Retina (tissue), 1 donor: ENCODE data around the gene FLCN.

Experiments used
- DNase-seq: peaks from one replicate; pipeline ENCODE4 v3.0.0-alpha.2; 2016

FLCN gene

DNA sequence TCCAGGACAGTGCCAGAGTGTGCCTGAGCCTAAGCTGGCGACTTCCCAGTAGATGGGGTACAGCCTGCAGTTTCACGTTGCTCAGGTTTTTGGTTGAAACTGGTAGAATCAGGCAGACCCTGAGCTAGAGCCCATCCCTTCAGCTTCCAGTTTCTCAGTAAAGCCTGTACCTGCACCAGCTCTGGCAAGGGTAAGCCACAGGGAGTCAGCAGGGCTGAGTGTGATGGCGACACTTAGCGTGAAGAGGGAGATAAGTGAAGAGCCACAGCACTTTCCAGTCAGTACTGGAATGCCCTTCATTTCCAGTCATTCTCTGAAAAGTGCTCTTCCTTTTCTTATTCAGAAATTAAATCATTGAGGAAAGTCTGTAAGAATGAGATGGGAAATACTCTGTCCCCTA, 53.2 kb downstream of the FLCN start:
- DNase-seq = no peak

DNA sequence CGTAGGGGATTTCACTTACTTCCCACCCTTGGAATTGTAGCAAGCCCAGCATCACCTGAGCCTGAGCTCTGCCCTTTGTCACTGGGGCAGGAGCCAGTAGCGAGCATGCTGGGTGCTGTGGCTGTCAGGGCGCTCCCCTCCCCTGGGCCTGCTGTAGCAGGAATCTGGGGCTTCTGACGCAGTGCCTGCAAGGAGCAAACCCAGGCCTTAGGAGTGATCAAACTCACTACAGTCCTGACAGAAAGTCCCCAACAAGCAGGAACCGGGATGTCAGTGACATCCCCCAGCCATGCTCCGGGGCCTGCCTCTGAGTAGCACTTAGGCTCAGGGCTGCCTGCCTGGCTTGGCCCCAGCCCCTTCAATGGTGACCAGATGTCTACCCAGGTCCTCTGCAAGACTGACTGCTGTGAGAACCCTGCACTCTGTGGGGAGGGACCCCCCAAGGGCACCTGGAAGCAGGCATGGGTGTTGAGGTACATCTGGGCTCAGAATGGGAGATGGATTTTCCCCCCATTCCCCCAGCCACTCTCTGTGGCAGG, 54.3 kb downstream of the FLCN start:
- DNase-seq = no peak

DNA sequence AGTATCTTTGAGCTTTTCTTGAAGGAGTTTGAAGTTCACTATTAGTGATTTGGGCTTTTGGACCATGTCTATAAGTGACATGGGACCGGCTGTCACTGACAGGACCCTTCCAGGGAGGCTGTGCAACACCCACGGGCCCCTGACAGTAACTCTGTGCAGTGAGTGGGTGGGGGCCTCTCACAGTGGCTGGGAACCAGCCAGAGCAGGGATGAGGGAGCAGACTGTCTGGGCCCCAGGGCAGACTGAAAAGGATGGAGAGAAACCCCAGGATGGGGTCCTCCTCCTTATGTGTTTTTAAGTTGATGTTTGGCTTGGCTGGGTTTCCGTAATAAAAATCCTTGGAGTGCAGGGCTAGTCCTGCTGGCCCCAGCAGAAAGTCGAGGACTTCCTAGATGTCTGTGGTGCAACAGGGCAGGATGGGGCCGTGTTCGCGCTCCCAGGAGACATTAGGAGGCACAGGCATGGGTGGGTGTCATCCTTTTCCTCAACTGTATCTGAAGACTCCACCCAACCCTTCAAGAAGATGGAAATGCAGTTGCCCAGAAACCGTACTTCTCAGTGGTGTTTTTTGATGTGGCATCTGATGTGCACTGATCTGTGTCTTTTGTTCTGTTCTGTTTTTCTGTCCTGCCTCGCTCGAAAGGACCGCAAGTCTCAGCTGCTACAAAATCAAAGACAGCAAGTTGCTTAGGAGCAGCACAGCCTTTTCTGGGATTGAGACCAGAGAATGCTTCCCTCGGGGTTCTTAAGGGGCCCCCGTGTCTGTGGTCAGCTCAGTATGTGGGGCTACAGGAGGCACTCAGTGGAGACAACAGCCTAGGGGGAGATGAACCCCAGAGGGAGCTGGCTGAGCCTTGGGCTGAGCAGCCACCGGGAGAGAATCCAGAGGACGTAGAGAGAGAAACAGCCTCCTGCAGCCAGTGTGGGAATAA, 55.0 kb downstream of the FLCN start:
- no peak for DNase-seq

DNA sequence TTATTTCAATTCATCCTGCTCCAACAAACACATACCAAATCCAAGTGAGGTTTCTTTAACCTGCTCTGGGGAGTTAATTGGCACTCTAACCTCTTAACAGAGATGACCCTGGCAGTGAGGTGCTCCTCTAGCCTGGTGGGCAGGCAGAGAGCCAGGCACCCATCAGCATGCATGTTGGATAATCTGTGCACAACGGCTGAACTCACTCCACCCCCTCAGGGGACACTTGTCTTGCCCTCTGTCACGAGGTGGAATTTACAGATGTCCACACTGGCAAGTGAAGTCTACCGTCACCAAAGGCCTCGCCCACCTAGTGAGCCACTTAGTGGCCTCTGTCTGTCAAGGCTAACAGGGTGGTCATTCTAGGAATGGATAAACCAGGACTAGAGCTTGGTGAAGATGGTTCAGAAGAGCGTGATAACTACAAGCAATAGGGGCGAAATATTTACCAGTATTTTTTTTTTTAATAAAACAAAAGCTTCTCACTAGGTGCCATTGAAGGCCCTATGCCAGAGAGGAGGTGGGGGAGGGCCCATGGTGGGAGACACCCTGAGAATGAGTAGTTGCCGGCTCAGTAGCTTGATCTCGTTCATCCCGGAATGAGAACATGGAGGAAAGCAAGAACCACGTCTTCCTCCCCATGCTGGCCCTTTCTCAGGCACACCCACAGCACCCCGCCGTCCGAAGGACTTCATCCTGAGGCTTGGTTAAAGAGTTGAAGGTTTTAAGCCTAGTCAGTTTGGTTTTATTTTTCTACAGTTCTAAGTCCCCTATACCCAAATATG, 56.0 kb downstream of the FLCN start:
- DNase-seq = no peak

DNA sequence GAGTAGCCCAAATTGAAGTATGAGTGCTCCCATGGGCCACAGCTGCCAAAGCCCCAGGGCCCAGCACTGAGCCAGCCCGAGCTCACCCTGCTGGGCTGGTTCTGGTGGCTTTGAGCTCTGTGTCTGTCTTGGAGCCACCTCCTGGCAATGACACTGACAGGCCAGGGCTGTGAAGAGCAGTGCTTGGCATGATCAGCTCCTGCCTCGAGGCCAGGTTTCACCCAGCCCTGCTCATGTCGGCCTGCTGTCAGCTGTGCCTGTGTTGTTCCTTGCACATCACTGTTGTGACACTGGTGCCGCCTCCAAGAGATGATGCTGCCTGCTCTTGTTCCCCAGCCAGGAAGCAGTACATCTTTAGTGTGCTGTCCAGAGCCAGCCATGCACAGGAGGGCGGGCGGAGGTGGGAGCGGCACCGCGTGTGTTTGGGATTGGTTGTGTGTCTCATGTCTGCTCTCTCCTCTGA, 56.8 kb downstream of the FLCN start:
- no peak for DNase-seq

DNA sequence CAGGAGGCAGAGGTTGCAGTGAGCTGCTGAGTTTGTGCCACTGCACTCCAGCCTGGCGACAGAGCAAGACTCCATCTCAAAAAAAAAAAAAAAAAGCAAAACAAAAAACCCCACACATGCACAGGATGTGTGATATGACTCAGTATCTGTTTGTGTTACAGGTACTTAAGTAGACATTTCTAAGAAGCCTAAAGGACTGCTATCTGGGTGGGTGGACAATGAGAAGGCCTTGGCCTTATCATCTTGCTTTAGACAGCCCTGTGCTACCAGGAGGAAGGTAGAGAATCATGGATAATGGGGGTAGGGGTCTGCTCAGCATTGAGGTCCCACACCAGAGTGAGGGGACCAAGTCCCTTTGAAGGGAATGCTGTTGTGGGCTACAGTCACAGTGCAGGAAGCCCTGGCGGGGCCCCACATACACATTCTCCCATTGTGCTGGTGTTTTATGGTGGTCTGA, 57.6 kb downstream of the FLCN start:
- DNase-seq = no peak

DNA sequence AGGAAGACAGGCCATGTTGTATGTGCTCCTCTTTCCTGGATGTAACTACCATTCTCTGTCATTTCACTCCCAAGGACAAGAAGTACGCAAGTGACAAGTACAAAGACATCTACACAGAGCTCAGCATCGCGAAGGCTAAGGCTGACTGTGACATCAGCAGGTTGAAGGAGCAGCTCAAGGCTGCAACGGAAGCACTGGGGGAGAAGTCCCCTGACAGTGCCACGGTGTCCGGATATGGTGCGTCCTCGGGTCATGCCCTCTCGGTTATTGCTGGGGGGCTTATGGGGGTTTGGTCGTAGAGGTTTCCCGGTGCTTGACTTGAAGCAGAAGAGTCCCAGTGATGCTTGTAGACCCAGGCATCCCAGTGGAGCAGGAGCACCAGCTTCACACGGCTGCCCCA, 59.8 kb downstream of the FLCN start:
- no peak for DNase-seq

DNA sequence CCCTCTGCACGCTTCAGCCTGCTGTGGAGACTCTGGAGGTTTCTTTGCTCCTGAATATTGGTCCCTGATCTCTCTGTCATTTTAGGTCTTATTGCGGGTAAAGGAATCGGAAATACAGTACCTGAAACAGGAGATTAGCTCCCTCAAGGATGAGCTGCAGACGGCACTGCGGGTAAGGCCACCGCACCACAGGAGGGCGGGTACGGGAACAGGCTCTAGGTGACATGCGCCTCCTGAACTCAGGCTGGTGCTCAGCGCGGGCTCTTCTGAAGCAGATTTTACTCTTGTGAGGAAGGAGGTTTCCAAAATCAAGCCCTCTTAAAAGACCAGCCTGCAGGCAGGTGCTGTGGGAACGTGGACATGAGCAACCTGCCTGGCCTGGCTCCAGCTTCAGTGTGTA, 60.6 kb downstream of the FLCN start:
- no peak for DNase-seq

DNA sequence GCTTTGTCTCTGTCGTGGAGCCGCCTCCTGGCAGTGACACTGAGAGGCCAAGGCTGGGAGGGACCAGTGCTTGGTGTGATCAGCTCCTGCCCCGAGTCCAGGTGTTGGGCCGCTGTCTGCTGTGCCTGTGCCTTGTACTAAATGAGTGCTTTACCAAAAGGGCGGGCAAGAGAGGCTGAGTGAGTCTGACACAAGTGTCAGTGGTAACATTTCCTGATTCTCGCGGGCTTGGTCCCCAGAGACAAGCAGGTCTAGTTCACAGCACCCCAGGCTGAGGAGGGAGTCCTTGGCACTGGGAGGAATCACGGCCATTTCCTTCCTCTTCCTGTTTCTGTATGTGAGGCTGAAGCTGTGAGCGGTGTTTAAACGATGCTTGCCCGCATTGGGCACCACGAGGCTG, 61.1 kb downstream of the FLCN start:
- DNase-seq = no peak

DNA sequence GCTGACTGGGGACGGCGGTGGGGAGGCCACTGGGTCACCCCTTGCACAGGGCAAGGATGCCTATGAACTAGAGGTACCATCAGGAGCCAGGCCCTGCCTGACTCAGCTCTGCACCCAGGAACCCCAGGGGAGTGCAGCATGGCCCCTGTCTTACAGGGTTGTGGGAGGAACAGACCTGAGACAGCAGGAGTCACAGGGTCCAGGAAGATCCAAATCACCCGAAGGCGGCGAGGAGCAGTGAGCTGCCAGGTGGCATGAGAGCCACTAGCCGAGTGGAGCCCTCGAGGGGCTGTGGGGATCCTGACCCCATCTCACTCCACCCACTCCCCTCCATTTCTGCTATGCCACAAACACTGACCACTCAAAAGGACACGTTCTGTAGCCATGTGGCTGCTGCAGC, 61.6 kb downstream of the FLCN start:
- DNase-seq = no peak

DNA sequence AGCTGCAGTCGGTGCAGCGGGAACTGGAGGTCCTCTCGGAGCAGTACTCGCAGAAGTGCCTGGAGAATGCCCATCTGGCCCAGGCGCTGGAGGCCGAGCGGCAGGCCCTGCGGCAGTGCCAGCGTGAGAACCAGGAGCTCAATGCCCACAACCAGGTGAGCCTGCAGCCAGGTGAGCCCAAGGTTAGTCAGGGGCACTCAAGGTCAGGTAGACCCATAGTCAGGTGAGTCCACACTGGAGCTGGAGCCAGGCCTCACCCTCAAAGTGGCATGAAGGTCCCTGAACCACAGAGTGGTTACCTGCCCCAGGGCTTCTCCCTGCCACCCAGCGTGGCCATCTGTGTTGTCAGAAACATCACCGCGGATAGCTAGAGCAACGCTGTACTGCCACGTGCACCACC, 63.0 kb downstream of the FLCN start:
- DNase-seq = no peak

DNA sequence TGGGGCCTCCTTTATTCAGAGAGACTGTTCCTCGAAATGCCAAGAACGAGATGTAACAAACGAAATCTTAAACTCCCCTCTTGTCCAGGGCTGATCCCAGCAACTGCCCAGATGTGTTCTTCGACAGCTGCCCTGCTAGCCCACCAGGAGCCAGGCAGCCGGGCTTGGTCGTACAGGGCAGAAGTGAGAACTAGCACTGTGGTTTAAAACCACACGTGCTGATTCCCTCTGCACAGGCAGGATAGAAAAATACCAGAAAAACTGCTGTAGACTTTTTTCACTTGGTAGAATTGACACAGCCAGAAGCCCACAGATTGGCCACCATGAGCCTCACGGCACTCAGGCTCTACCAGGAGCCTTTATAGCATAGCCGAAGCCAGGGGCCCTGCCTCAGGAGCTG, 64.0 kb downstream of the FLCN start:
- no peak for DNase-seq

DNA sequence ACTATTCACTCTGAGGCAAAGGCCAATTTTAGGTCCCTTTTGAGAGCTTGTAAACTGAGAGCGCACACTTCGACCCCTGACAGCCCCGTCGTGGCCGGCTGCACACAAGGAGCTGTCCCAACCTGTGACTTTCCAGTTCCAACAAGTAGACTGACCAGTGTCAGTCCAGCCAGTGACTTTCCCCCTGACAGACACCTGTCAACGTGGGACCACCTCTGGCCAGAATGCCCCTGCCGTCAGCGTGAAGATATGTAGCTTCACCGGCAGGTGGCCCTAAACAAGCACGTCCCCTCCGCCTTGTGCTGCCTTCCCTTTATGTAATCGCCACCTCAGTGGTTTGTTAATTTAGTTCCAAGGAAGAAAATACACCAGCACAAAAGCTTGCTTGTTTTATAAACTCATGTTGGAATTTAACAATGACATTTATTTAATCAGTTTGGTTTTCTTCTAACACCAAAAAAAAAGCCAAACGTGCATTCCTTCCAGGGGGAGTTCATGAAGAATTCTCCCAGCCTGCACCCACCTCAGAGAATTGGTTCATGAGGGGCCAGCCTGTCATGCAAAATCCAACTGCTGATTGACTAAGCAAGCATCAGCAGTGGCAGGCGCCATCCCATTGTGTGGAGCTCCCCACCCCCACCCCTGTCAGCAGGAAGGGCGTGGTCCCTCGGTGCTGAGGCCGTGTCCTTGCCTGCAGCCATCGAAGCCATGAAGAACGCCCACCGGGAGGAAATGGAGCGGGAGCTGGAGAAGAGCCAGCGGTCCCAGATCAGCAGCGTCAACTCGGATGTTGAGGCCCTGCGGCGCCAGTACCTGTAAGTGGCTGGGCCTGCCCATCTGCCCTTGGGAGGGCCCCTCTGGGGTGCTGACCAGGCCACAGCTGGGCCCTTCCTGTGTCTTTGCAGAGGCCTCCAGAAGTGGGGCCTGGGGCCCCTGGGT, 64.7 kb downstream of the FLCN start:
- no peak for DNase-seq

DNA sequence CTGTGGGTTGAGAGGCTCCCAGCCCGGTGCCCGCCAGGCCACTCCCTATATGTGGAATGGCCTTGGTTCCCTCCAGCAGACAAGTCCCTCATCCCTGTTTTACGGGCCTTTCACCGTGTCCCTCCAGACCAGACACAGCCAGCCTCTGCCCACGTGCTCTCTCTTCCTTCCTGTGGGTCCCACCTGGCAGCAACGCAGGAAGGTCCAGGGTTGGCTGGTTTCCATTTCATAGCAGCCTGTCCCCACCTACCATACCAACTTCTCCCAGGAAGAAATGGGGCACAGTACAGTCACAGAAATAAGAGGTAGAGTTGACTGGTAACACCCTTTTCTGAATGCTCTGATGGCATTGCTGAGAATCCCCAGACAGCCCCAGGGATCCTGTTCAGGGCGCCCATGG, 65.8 kb downstream of the FLCN start:
- DNase-seq = no peak

DNA sequence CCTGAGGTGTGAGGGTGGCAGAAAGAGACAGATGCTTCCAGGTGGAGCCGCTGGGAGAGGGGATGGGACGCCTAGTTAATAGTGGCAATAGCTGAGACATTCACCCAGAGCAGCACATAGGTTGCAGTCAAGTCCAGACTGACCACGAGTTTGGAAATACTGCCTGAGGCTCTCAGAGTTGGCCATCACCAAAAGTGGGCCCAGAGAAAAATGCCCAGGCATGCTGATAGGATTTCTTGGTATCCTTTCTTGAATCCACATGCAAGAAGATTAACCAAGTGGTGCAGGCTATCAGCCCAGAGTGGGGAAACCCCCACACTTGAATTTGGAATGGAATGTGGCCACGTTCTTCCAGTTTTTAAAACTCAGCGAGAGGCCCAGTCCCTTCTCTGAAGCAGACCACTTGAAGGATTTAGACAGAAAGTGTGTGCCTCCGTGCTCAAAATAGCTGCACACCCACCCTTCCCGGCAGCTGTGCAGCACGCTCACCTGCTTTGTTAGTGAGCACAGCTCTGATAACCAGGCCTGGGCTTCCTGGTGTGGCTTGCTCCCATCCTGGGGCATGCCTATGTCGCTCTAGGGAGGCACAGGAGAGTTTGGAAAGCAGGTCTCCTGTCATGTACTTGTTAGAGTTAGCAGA, 66.5 kb downstream of the FLCN start:
- no peak for DNase-seq

DNA sequence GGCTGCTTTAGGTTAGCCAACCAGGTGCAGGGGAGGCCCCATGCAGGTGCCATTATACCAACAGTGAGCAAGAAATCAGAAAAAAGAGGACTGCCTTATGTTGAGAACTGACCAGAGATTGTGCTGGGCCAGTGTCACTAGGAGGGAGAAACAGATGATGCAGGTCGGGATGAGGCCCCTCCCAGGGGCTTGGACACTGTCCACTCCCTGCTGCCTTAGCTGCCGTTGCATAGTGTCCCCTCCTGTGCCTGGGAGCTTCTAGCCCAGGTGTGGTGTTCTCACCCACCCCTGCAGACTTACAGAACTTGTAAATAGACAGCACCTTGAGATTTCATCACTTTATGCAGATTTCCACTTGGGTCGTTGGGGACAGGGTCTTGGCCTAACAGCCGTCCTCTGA, 67.6 kb downstream of the FLCN start:
- no peak for DNase-seq

DNA sequence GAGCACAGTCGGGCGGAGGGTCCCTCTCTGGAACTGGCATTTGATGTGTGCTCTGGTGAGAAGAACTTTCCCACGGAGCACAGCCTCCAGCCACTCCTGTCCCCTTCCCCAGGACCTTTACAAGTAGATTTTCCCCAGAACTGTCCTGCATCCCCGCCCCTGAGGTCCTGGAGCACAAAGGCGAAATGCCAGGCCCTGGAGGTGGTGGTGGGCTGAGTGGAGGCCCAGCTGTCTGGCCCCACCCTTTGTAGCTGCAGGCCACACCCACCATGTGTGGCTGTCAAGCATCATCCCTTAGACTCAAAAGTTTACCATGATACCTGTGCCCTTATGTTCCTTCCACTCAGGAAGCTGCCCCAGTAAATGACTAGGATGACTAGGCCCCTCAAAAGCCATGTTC, 68.6 kb downstream of the FLCN start:
- no peak for DNase-seq

DNA sequence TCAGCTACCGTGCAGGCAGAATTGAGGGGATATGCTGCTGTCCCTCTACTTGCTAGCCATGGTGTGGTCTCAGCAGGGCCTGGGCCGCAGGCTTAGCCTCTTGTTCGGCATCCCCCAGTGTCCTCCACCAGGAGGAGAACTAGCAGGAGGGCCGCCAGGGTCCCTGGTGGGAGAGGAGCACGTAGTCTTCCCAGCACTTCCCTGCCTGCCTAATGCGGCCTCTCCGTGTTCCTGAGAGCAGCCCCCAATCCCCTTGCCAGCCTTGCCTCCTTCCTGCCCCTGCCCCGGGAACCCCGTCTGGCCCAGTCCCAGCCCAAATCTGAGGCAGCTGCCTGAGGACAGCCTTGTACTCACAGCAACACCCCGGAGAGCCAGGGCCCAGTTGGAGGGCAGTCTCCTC, 69.0 kb downstream of the FLCN start:
- no peak for DNase-seq

DNA sequence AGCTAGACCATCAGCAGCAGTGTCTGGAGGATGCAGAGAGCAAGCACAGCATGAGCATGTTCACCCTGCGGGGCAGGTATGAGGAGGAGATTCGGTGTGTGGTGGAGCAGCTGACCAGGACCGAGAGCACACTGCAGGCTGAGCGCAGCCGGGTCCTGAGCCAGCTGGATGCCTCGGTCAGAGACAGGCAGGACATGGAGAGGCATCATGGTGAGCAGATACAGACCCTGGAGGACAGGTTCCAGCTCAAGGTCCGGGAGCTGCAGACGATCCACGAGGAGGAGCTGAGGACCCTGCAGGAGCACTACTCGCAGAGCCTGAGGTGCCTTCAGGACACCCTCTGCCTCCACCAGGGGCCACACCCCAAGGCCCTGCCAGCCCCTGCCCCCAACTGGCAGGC, 69.6 kb downstream of the FLCN start:
- no peak for DNase-seq

DNA sequence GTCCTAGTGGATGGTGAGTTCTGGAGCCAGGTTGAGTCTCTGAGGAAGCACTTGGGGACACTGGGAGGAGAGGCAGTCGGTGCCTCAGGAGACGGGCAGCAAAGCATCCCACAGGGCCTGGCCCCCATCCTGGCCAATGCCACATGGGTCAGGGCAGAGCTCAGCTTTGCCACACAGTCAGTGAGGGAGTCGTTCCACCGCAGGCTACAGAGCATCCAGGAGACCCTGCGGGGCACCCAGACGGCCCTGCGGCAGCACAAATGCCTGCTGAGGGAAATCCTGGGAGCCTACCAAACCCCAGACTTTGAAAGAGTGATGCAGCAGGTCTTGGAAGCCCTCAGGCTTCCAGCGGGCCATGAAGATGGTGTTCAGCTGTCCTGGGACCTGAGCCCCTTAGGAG, 70.5 kb downstream of the FLCN start:
- no peak for DNase-seq

DNA sequence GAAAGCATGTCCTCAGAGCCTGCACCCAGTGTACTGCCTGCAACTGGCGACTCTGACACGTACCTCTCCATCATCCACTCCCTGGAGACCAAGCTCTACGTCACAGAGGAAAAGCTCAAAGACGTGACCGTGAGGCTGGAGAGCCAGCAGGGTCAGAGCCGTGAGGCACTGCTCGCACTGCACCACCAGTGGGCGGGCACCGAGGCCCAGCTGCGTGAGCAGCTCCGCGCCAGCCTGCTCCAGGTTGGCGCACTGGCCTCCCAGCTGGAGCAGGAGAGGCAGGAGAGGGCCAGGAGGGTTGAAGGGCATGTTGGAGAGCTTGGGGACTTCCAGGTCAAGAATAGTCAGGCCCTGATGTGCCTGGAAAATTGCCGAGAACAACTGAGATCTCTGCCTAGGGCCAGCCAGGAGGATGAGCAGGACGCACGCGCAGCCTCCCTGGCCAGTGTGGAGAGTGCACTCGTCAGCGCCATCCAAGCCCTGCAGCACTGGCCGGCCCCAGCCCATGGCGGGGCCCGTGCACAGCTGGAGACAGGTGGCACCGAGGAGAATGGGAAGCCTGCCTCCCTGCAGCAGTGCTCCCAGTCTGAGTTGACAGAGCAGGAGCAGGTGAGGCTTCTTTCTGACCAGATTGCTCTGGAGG, 71.2 kb downstream of the FLCN start:
- DNase-seq = no peak

DNA sequence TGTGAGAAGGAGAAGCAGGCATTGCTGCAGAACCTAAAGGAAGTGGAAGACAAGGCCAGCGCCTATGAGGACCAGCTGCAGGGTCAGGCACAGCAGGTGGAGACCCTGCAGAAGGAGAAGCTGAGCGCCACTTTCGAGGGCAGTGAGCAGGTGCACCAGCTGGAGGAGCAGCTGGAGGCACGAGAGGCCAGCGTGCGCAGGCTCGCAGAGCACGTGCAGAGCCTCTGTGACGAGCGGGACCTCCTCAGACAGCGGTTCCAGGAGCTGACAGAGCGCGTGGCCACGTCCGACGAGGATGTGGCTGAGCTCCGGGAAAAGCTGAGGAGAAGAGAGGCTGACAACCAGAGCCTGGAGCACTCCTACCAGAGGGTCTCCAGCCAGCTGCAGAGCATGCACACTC, 72.3 kb downstream of the FLCN start:
- DNase-seq = no peak
